HG02981 (cell line): ENCODE measurements around the gene ERP44.

Source experiments
- ATAC-seq: cut with Tn5 transposase; IDR thresholded peaks from one replicate; pipeline ENCODE4 v1.9.1; 2021; ENCODE audit warnings: mild to moderate bottlenecking, moderate library complexity; ENCODE audit not compliant: unreplicated experiment

Gene ERP44

GRCh38 chr9:99954819-99955218 is 144.0 kb downstream of the ERP44 start:
- no peak for ATAC-seq

- no peak for ATAC-seq
Observed at GRCh38 chr9:99953861-99954507, 144.8 kb downstream of the ERP44 start.

- ATAC-seq, result no peak
Observed at GRCh38 chr9:99948896-99949295, 149.9 kb downstream of the ERP44 start.

GRCh38 chr9:99948482-99948881 is 150.3 kb downstream of the ERP44 start:
- ATAC-seq, result no peak

GRCh38 chr9:99947395-99947794 is 151.4 kb downstream of the ERP44 start:
- ATAC-seq, result no peak

- ATAC-seq, result no peak
Observed at GRCh38 chr9:99936947-99937587, 161.7 kb downstream of the ERP44 start.

- no peak for ATAC-seq
Observed at GRCh38 chr9:99931155-99931840, 167.5 kb downstream of the ERP44 start.

- no peak for ATAC-seq
Observed at GRCh38 chr9:99929652-99930051, 169.1 kb downstream of the ERP44 start.
